Neural progenitor cell (in vitro differentiated cells): ENCODE data around the gene ITGA11.

Experiments
- CTCF ChIP-seq: fragments of 200-600 bp; sonication (generic); IDR thresholded peaks from 2 replicates; pipeline ENCODE4 v1.5.1; 2017; ENCODE audit warnings: antibody characterized with exemption, mild to moderate bottlenecking
- EZH2phosphoT487 ChIP-seq: fragments of 200-600 bp; sonication (generic); IDR thresholded peaks from 2 replicates; pipeline ENCODE4 v1.6.1; 2017; ENCODE audit warnings: antibody characterized with exemption

- no peak for TF ChIP-seq CTCF
- TF ChIP-seq EZH2phosphoT487, result no peak
Measured at GRCh38 chr15:68261980-68262379, 170.0 kb downstream of the ITGA11 start.
